HepG2 (cell line): Measurements from ENCODE around the gene ADM. TPM values are rescaled to one million over a fixed set of nuclear protein-coding genes. Genes with fewer than 3 reads are reported as not detected.

Experiments
- GLMP ChIP-seq: sonication (generic); formaldehyde crosslinking; IDR thresholded peaks from 2 replicates; pipeline ENCODE4 v1.9.0; 2021; ENCODE audit warnings: missing genetic modification reagents, mild to moderate bottlenecking, borderline replicate concordance
- MIXL1 ChIP-seq: IDR thresholded peaks from 2 replicates; pipeline ENCODE4 v1.6.1; 2016
- NFAT5 ChIP-seq: sonication (generic); formaldehyde crosslinking; IDR thresholded peaks from 2 replicates; pipeline ENCODE4 v1.4.0; 2020; ENCODE audit warnings: missing genetic modification reagents
- PHF21A ChIP-seq: sonication (generic); formaldehyde crosslinking; IDR thresholded peaks from 2 replicates; pipeline ENCODE4 v1.5.0; 2020; ENCODE audit warnings: mild to moderate bottlenecking, missing genetic modification reagents
- RARG ChIP-seq: sonication (generic); formaldehyde crosslinking; IDR thresholded peaks from 2 replicates; pipeline ENCODE4 v1.4.0; 2020; ENCODE audit warnings: low read depth, mild to moderate bottlenecking, missing genetic modification reagents
- SCMH1 ChIP-seq: sonication (generic); formaldehyde crosslinking; IDR thresholded peaks from 2 replicates; pipeline ENCODE4 v1.9.0; 2021; ENCODE audit warnings: missing genetic modification reagents, mild to moderate bottlenecking, borderline replicate concordance
- SKIL ChIP-seq: sonication (generic); formaldehyde crosslinking; IDR thresholded peaks from 2 replicates; pipeline ENCODE4 v1.8.0; 2022; ENCODE audit warnings: missing genetic modification reagents, mild to moderate bottlenecking, moderate library complexity, borderline replicate concordance
- YEATS4 ChIP-seq: sonication (generic); formaldehyde crosslinking; IDR thresholded peaks from 2 replicates; pipeline ENCODE4 v1.4.0; 2020; ENCODE audit warnings: missing genetic modification reagents, borderline replicate concordance
- ZNF777 ChIP-seq: sonication (generic); formaldehyde crosslinking; IDR thresholded peaks from 2 replicates; pipeline ENCODE4 v1.4.0; 2020; ENCODE audit warnings: missing genetic modification reagents
- ZNF850 ChIP-seq: sonication (generic); formaldehyde crosslinking; conservative IDR thresholded peaks from 2 replicates; pipeline ENCODE4 v1.9.0; 2021; ENCODE audit warnings: mild to moderate bottlenecking, missing genetic modification reagents
- polyA plus RNA-seq, 8 experiments: library from polyadenylated mRNA; depleted of rRNA in 3 of 8; stranded (reverse) in 7 of 8; unstranded in 1 of 8; fragments of >200 nt; fragmentation: Illumina TruSeq in 4 of 8; extraction: Trizol in 4 of 8; gene quantifications; 2 replicates each; pipeline versions ENCODE4 v1.2.1 to v1.2.3, GENCODE V29; 2011 to 2016; ENCODE audit warnings: low read depth in 4 of 8, missing spikeins in 1 of 8, mixed read lengths in 1 of 8; ENCODE audit not compliant: insufficient read depth in 1 of 8
- total RNA-seq, 5 experiments: library from RNA; depleted of rRNA; stranded (reverse); fragments of >200 nt; fragmentation: Illumina TruSeq; extraction: Trizol; gene quantifications; 2 replicates each; pipeline ENCODE4 v1.2.3, GENCODE V29; 2016; ENCODE audit warnings: low read depth in 1 of 5
- TF ChIP-seq, protein P1 (sequence below): sonication (generic); formaldehyde crosslinking; IDR thresholded peaks from 2 replicates; pipeline ENCODE4 v1.5.1; 2020; ENCODE audit warnings: mild to moderate bottlenecking, moderate library complexity, missing genetic modification reagents
- TF ChIP-seq, protein P2 (sequence below): sonication (generic); formaldehyde crosslinking; IDR thresholded peaks from 2 replicates; pipeline ENCODE4 v1.4.0; 2020; ENCODE audit warnings: missing genetic modification reagents
- TF ChIP-seq, protein P3 (sequence below): sonication (generic); formaldehyde crosslinking; IDR thresholded peaks from 2 replicates; pipeline ENCODE4 v1.5.0; 2020; ENCODE audit warnings: mild to moderate bottlenecking, missing genetic modification reagents

ADM gene
- total and polyA plus RNA-seq, 2 of the 13 experiments (the other 11 are each of a cell fraction or from before 2014, with no cell fraction given), result 10.7 to 26.1 TPM

DNA sequence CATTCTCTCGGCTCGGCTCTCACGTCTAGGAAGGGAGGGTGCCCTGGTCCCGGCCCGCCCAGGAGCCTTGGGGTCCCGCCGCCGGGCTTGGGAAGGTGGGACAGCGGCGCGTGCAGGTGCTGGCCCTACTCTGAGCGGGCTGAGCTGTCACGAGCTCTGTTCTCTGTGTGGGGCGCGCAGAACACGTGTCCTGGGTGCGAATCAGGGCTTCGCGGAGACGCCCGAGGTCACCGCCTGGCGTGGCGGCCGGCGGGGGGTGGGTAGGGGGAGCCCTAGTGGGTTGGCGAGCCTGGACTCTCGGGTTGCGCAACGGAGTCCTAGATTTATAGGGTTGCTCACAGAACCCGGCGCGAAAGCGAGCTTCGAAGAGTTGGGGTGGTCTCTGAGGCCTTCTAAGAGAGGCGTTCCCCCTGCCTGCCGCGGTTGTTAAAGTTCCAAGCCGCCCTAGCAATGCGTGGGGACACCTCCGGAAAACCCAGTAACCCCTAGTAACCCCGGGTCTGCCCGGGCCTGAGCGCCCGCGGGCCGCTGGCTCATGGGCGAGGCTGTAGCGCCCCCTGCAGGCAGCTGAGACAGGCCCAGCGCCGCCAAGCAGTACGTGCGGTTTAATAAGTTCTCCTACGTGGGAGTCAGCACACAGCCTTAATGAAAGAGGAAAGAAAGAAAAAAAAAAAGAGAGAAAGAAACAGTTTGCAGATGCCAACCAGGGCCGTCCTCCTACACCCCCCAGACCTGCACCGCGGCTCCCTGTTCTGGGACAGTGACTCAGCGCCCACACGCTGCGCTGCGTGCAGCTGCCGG lies 2.7 kb downstream of the ADM start (continued):
- TF ChIP-seq, protein P1, sequence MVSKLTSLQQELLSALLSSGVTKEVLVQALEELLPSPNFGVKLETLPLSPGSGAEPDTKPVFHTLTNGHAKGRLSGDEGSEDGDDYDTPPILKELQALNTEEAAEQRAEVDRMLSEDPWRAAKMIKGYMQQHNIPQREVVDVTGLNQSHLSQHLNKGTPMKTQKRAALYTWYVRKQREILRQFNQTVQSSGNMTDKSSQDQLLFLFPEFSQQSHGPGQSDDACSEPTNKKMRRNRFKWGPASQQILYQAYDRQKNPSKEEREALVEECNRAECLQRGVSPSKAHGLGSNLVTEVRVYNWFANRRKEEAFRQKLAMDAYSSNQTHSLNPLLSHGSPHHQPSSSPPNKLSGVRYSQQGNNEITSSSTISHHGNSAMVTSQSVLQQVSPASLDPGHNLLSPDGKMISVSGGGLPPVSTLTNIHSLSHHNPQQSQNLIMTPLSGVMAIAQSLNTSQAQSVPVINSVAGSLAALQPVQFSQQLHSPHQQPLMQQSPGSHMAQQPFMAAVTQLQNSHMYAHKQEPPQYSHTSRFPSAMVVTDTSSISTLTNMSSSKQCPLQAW (CRISPR knock-in tag), result peak; percentile 63
- TF ChIP-seq MIXL1 (CRISPR knock-in tag) (no peak), PHF21A (CRISPR knock-in tag) (peak; percentile 71), YEATS4 (CRISPR knock-in tag) (peak; percentile 46; the same call in 1 of the 2 replicates), SCMH1 (CRISPR knock-in tag) (no peak), RARG (CRISPR knock-in tag) (no peak), NFAT5 (CRISPR knock-in tag) (no peak), SKIL (CRISPR knock-in tag) (no peak), ZNF777 (CRISPR knock-in tag) (no peak), ZNF850 (no peak), GLMP (no peak)
- TF ChIP-seq, protein P2, sequence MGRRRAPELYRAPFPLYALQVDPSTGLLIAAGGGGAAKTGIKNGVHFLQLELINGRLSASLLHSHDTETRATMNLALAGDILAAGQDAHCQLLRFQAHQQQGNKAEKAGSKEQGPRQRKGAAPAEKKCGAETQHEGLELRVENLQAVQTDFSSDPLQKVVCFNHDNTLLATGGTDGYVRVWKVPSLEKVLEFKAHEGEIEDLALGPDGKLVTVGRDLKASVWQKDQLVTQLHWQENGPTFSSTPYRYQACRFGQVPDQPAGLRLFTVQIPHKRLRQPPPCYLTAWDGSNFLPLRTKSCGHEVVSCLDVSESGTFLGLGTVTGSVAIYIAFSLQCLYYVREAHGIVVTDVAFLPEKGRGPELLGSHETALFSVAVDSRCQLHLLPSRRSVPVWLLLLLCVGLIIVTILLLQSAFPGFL, result no peak
- TF ChIP-seq, protein P3, sequence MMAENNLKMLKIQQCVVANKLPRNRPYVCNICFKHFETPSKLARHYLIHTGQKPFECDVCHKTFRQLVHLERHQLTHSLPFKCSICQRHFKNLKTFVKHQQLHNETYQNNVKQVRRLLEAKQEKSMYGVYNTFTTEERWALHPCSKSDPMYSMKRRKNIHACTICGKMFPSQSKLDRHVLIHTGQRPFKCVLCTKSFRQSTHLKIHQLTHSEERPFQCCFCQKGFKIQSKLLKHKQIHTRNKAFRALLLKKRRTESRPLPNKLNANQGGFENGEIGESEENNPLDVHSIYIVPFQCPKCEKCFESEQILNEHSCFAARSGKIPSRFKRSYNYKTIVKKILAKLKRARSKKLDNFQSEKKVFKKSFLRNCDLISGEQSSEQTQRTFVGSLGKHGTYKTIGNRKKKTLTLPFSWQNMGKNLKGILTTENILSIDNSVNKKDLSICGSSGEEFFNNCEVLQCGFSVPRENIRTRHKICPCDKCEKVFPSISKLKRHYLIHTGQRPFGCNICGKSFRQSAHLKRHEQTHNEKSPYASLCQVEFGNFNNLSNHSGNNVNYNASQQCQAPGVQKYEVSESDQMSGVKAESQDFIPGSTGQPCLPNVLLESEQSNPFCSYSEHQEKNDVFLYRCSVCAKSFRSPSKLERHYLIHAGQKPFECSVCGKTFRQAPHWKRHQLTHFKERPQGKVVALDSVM, result no peak
